Measurements from ENCODE around the gene CATSPER1.
"Not testable (repeated sequence)": the region's sequence is repeated elsewhere in the genome, so short reads cannot be mapped to it uniquely, and the experiment has no call there.

Gene CATSPER1

GRCh38 chr11:66042996-66043906 is 17.0 kb upstream of the CATSPER1 start:
- Histone ChIP-seq H3K9me3 (ENCODE audit: control insufficient read depth in 2 of 2, low read length in 2 of 2) (no peaks in the 10 kb centered on the region), H3K27me3 (ENCODE audit: control insufficient read depth in 2 of 2, insufficient read depth in 2 of 2, low read length in 2 of 2) (peaks cover 3 to 6% of the 10 kb centered on the region in 2 donors), H3K9ac (ENCODE audit: low read depth in 1 of 2, low read length in 2 of 2) (no peak overlapping the region)

GRCh38 chr11:66042227-66042995 is 16.1 kb upstream of the CATSPER1 start:
- Histone ChIP-seq H3K4me3 (ENCODE audit: low read length in 2 of 2) (no peak overlapping the region), H3K4me1 (ENCODE audit: control insufficient read depth in 2 of 2, insufficient read depth in 2 of 2, low read length in 2 of 2) (no peaks in the 10 kb centered on the region), H3K27ac (ENCODE audit: low read depth in 2 of 2, low read length in 2 of 2) (no peak overlapping the region), H3K36me3 (ENCODE audit: control insufficient read depth in 2 of 2, insufficient read depth in 2 of 2, low read length in 2 of 2) (no peaks in the 10 kb centered on the region), H3K27me3 (ENCODE audit: control insufficient read depth in 2 of 2, insufficient read depth in 2 of 2, low read length in 2 of 2) (peaks cover 3 to 6% of the 10 kb centered on the region in 2 donors), H3K9ac (ENCODE audit: low read depth in 1 of 2, low read length in 2 of 2) (no peak overlapping the region), H3K9me3 (ENCODE audit: control insufficient read depth in 2 of 2, low read length in 2 of 2) (no peaks in the 10 kb centered on the region)

More at GRCh38 chr11:66042996-66043906, 17.0 kb upstream of the CATSPER1 start:
- no peaks in the 10 kb centered on the region for H3K36me3 ChIP-seq (ENCODE audit: control insufficient read depth in 2 of 2, insufficient read depth in 2 of 2, low read length in 2 of 2)
- no peaks in the 10 kb centered on the region for H3K4me1 ChIP-seq (ENCODE audit: control insufficient read depth in 2 of 2, insufficient read depth in 2 of 2, low read length in 2 of 2)
- no peak overlapping the region for H3K27ac ChIP-seq (ENCODE audit: low read depth in 2 of 2, low read length in 2 of 2)
- no peak overlapping the region for H3K4me3 ChIP-seq (ENCODE audit: low read length in 2 of 2)

GRCh38 chr11:66039765-66040164 is 13.5 kb upstream of the CATSPER1 start:
- H3K27ac ChIP-seq (ENCODE audit: low read depth in 2 of 2, low read length in 2 of 2) = no peak overlapping the region
- H3K4me1 ChIP-seq (ENCODE audit: control insufficient read depth in 2 of 2, insufficient read depth in 2 of 2, low read length in 2 of 2) = no peaks in the 10 kb centered on the region
- H3K9me3 ChIP-seq (ENCODE audit: control insufficient read depth in 2 of 2, low read length in 2 of 2) = no peaks in the 10 kb centered on the region
- no peak overlapping the region for H3K4me3 ChIP-seq (ENCODE audit: low read length in 2 of 2)
- H3K9ac ChIP-seq (ENCODE audit: low read depth in 1 of 2, low read length in 2 of 2) = no peak overlapping the region
- peaks cover 0 to 3% of the 10 kb centered on the region in 2 donors for H3K27me3 ChIP-seq (ENCODE audit: control insufficient read depth in 2 of 2, insufficient read depth in 2 of 2, low read length in 2 of 2)
- no peaks in the 10 kb centered on the region for H3K36me3 ChIP-seq (ENCODE audit: control insufficient read depth in 2 of 2, insufficient read depth in 2 of 2, low read length in 2 of 2)

GRCh38 chr11:66037327-66037726 is 11.0 kb upstream of the CATSPER1 start:
- H3K36me3 ChIP-seq (ENCODE audit: control insufficient read depth in 2 of 2, insufficient read depth in 2 of 2, low read length in 2 of 2) = no peaks in the 10 kb centered on the region
- H3K4me3 ChIP-seq (ENCODE audit: low read length in 2 of 2) = no peak overlapping the region
- peaks cover 0 to 4% of the 10 kb centered on the region in 2 donors for H3K27me3 ChIP-seq (ENCODE audit: control insufficient read depth in 2 of 2, insufficient read depth in 2 of 2, low read length in 2 of 2)

GRCh38 chr11:66036334-66036710 is 10.0 kb upstream of the CATSPER1 start:
- Histone ChIP-seq H3K9me3 (ENCODE audit: control insufficient read depth in 2 of 2, low read length in 2 of 2) (no peaks in the 10 kb centered on the region), H3K9ac (ENCODE audit: low read depth in 1 of 2, low read length in 2 of 2) (no peak overlapping the region), H3K36me3 (ENCODE audit: control insufficient read depth in 2 of 2, insufficient read depth in 2 of 2, low read length in 2 of 2) (no peaks in the 10 kb centered on the region), H3K4me3 (ENCODE audit: low read length in 2 of 2) (no peak overlapping the region), H3K27ac (ENCODE audit: low read depth in 2 of 2, low read length in 2 of 2) (no peak overlapping the region), H3K27me3 (ENCODE audit: control insufficient read depth in 2 of 2, insufficient read depth in 2 of 2, low read length in 2 of 2) (peaks cover 0 to 4% of the 10 kb centered on the region in 2 donors), H3K4me1 (ENCODE audit: control insufficient read depth in 2 of 2, insufficient read depth in 2 of 2, low read length in 2 of 2) (no peaks in the 10 kb centered on the region)

More at GRCh38 chr11:66037327-66037726, 11.0 kb upstream of the CATSPER1 start:
- Histone ChIP-seq H3K9ac (ENCODE audit: low read depth in 1 of 2, low read length in 2 of 2) (no peak overlapping the region), H3K27ac (ENCODE audit: low read depth in 2 of 2, low read length in 2 of 2) (no peak overlapping the region), H3K4me1 (ENCODE audit: control insufficient read depth in 2 of 2, insufficient read depth in 2 of 2, low read length in 2 of 2) (no peaks in the 10 kb centered on the region), H3K9me3 (ENCODE audit: control insufficient read depth in 2 of 2, low read length in 2 of 2) (no peaks in the 10 kb centered on the region)

- peaks cover 0 to 4% of the 10 kb centered on the region in 2 donors for H3K27me3 ChIP-seq (ENCODE audit: control insufficient read depth in 2 of 2, insufficient read depth in 2 of 2, low read length in 2 of 2)
- no peaks in the 10 kb centered on the region for H3K4me1 ChIP-seq (ENCODE audit: control insufficient read depth in 2 of 2, insufficient read depth in 2 of 2, low read length in 2 of 2)
- no peaks in the 10 kb centered on the region for H3K9me3 ChIP-seq (ENCODE audit: control insufficient read depth in 2 of 2, low read length in 2 of 2)
- H3K27ac ChIP-seq (ENCODE audit: low read depth in 2 of 2, low read length in 2 of 2) = no peak overlapping the region
- no peaks in the 10 kb centered on the region for H3K36me3 ChIP-seq (ENCODE audit: control insufficient read depth in 2 of 2, insufficient read depth in 2 of 2, low read length in 2 of 2)
- no peak overlapping the region for H3K9ac ChIP-seq (ENCODE audit: low read depth in 1 of 2, low read length in 2 of 2)
- H3K4me3 ChIP-seq (ENCODE audit: low read length in 2 of 2) = no peak overlapping the region
Observed at GRCh38 chr11:66035653-66036333, 9.5 kb upstream of the CATSPER1 start.

GRCh38 chr11:66032957-66033735 is 6.9 kb upstream of the CATSPER1 start:
- Histone ChIP-seq H3K36me3 (ENCODE audit: control insufficient read depth in 2 of 2, insufficient read depth in 2 of 2, low read length in 2 of 2) (no peaks in the 10 kb centered on the region), H3K27ac (ENCODE audit: low read depth in 2 of 2, low read length in 2 of 2) (no peak overlapping the region), H3K4me3 (ENCODE audit: low read length in 2 of 2) (no peak overlapping the region), H3K9me3 (ENCODE audit: control insufficient read depth in 2 of 2, low read length in 2 of 2) (no peaks in the 10 kb centered on the region), H3K27me3 (ENCODE audit: control insufficient read depth in 2 of 2, insufficient read depth in 2 of 2, low read length in 2 of 2) (peaks cover 0 to 7% of the 10 kb centered on the region in 2 donors), H3K4me1 (ENCODE audit: control insufficient read depth in 2 of 2, insufficient read depth in 2 of 2, low read length in 2 of 2) (no peaks in the 10 kb centered on the region), H3K9ac (ENCODE audit: low read depth in 1 of 2, low read length in 2 of 2) (no peak overlapping the region)

GRCh38 chr11:66023186-66023440 is 3.2 kb downstream of the CATSPER1 start:
- H3K36me3 ChIP-seq (ENCODE audit: control insufficient read depth in 2 of 2, insufficient read depth in 2 of 2, low read length in 2 of 2); H3K4me1 ChIP-seq (ENCODE audit: control insufficient read depth in 2 of 2, insufficient read depth in 2 of 2, low read length in 2 of 2); H3K4me3 ChIP-seq (ENCODE audit: low read length in 2 of 2); H3K27me3 ChIP-seq (ENCODE audit: control insufficient read depth in 2 of 2, insufficient read depth in 2 of 2, low read length in 2 of 2); H3K9me3 ChIP-seq (ENCODE audit: control insufficient read depth in 2 of 2, low read length in 2 of 2); H3K27ac ChIP-seq (ENCODE audit: low read depth in 2 of 2, low read length in 2 of 2); H3K9ac ChIP-seq (ENCODE audit: low read depth in 1 of 2, low read length in 2 of 2): not testable (repeated sequence)

GRCh38 chr11:66022401-66023185 is 3.7 kb downstream of the CATSPER1 start:
- Histone ChIP-seq H3K9ac (ENCODE audit: low read depth in 1 of 2, low read length in 2 of 2) (peak overlapping the region in 1 of 2 donors; percentile 14), H3K4me1 (ENCODE audit: control insufficient read depth in 2 of 2, insufficient read depth in 2 of 2, low read length in 2 of 2) (no peaks in the 10 kb centered on the region), H3K27me3 (ENCODE audit: control insufficient read depth in 2 of 2, insufficient read depth in 2 of 2, low read length in 2 of 2) (peaks cover 4 to 9% of the 10 kb centered on the region in 2 donors), H3K36me3 (ENCODE audit: control insufficient read depth in 2 of 2, insufficient read depth in 2 of 2, low read length in 2 of 2) (no peaks in the 10 kb centered on the region), H3K9me3 (ENCODE audit: control insufficient read depth in 2 of 2, low read length in 2 of 2) (no peaks in the 10 kb centered on the region), H3K4me3 (ENCODE audit: low read length in 2 of 2) (peak overlapping the region in 1 of 2 donors; percentile 45), H3K27ac (ENCODE audit: low read depth in 2 of 2, low read length in 2 of 2) (no peak overlapping the region)
